ENCODE measurements around the gene CCL26.
A peak's percentile ranks its signal among the peaks of the same experiment; 100 is the strongest.

- TF ChIP-seq CTCF (IDR thresholded peaks at IDR 0.05) = peak in 1 of 3 experiments; percentile 18
- peak; percentile 29 to 45 for TF ChIP-seq POLR2AphosphoS5 (IDR thresholded peaks at IDR 0.05)
Measured at GRCh38 chr7:75738975-75739795, 32.8 kb downstream of the CCL26 start.
